Measurements from ENCODE around the gene STX4.
A peak's percentile ranks its signal among the peaks of the same experiment; 100 is the strongest.
"Not testable (repeated sequence)": the region's sequence is repeated elsewhere in the genome, so short reads cannot be mapped to it uniquely, and the experiment has no call there.

The STX4 gene

DNA sequence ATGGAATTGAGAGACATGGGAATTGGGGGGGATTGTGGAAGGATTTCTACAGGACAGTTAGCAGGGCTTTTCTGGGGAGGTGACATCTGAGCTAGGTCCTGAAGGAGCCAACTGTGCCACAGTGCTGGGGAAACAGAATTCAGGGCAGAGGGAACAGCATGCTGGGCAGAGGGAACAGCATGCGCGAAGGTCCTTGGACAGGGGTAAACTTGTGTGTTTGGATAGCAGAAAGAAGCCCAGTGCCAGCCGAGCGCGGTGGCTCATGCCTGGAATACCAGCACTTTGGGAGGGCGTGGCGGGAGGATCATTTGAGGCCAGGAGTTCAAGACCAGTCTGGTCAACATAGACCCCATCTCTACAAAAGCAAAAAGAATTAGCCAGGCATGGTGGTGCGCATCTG, 26.8 kb upstream of the STX4 start:
- no peak for DNase-seq (ENCODE audit: low read depth, low spot score)
- Histone ChIP-seq H3K9me3 (ENCODE audit: insufficient read depth, low read length) (no peaks in the 10 kb centered on the region), H3K36me3 (ENCODE audit: insufficient read depth, insufficient read length, low read length) (no peaks in the 10 kb centered on the region), H3K4me1 (ENCODE audit: insufficient read depth, insufficient read length) (peaks cover 26% of the 10 kb centered on the region), H3K4me3 (ENCODE audit: insufficient read length, low read depth) (no peak overlapping the region), H3K27me3 (ENCODE audit: insufficient read depth, insufficient read length) (peaks cover 8% of the 10 kb centered on the region), H3K9ac (ENCODE audit: insufficient read length, low read depth) (no peak overlapping the region)
- TF ChIP-seq SUZ12 (IDR thresholded peaks at IDR 0.05; ENCODE audit: extremely low read depth, insufficient read depth, insufficient read length): no peak
- no peak for TF ChIP-seq ZNF274 (IDR thresholded peaks at IDR 0.05; ENCODE audit: low read depth, low read length)
- TF ChIP-seq YY1 (IDR thresholded peaks at IDR 0.05; ENCODE audit: insufficient read depth, insufficient read length): no peak

DNA sequence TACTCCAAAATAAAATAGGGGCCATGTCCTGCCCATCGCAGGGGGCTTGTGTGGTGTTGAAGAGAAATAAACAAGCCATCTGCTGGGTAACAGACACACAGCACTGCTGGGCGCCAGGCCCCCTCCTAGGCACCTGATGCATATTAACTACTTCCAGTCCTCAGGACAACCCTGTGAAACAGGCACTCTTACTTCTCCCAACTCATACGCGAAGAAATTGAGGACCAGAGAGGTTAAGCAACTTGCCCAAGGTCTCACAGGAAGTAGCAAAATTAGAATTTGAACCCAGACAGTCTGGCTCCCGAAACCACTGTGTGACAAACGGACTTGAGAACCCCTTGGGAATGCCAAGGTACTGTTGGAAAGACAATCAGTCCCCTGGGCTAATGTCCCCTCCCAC, 25.7 kb upstream of the STX4 start:
- peak overlapping the region; percentile 46 for H3K9ac ChIP-seq (ENCODE audit: insufficient read length, low read depth)
- peaks cover 24% of the 10 kb centered on the region for H3K4me1 ChIP-seq (ENCODE audit: insufficient read depth, insufficient read length)
- TF ChIP-seq YY1 (IDR thresholded peaks at IDR 0.05; ENCODE audit: insufficient read depth, insufficient read length) (no peak), ZNF274 (IDR thresholded peaks at IDR 0.05; ENCODE audit: low read depth, low read length) (no peak), SUZ12 (IDR thresholded peaks at IDR 0.05; ENCODE audit: extremely low read depth, insufficient read depth, insufficient read length) (no peak)
- H3K27me3 ChIP-seq (ENCODE audit: insufficient read depth, insufficient read length): peaks cover 18% of the 10 kb centered on the region
- DNase-seq (ENCODE audit: low read depth, low spot score): no peak
- no peaks in the 10 kb centered on the region for H3K9me3 ChIP-seq (ENCODE audit: insufficient read depth, low read length)
- no peak overlapping the region for H3K4me3 ChIP-seq (ENCODE audit: insufficient read length, low read depth)
- H3K36me3 ChIP-seq (ENCODE audit: insufficient read depth, insufficient read length, low read length): no peaks in the 10 kb centered on the region

DNA sequence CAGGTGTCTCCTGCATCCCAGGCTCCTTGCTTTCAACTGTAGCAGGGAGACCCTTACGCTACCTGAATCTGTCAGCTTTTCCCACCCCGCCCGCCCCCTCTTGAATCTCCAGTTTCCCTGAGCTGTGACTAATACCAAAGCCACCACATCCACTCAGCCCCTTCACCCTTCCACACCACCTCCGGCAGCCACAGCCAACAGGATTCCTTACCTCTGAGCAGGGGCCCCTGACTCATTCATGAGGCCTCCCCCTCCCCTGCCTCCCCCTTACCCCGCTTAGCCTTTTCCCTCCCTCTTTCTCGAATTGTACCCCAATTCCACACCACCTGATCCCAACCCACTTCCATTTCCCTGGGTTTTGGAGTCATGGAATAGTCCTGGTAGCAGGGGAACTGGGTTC, 25.2 kb upstream of the STX4 start:
- H3K9me3 ChIP-seq (ENCODE audit: insufficient read depth, low read length): no peaks in the 10 kb centered on the region
- H3K9ac ChIP-seq (ENCODE audit: insufficient read length, low read depth): no peak overlapping the region
- H3K36me3 ChIP-seq (ENCODE audit: insufficient read depth, insufficient read length, low read length): no peaks in the 10 kb centered on the region
- TF ChIP-seq YY1 (IDR thresholded peaks at IDR 0.05; ENCODE audit: insufficient read depth, insufficient read length) (no peak), SUZ12 (IDR thresholded peaks at IDR 0.05; ENCODE audit: extremely low read depth, insufficient read depth, insufficient read length) (no peak), ZNF274 (IDR thresholded peaks at IDR 0.05; ENCODE audit: low read depth, low read length) (no peak)
- DNase-seq (ENCODE audit: low read depth, low spot score): no peak
- H3K4me1 ChIP-seq (ENCODE audit: insufficient read depth, insufficient read length): peaks cover 20% of the 10 kb centered on the region
- H3K27me3 ChIP-seq (ENCODE audit: insufficient read depth, insufficient read length): peaks cover 18% of the 10 kb centered on the region
- no peak overlapping the region for H3K4me3 ChIP-seq (ENCODE audit: insufficient read length, low read depth)

DNA sequence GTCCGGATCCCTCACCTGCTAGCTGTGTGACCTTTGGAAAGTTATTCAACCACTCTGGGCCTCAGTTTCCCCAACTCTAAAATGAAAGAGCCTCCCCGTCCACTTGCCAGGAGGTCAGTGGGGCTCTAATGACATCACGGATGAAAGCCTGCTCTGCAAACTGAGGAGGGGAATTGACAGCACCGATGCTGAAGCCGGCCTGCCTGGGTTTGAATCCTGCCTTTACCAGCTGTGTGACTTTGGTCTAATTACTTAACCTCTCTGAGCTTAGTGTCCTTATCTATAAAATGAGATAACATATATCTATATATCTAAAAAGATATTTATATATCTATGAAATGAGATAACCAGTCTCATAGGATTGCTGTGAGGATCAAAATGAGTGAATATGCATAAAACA, 24.8 kb upstream of the STX4 start:
- peaks cover 20% of the 10 kb centered on the region for H3K27me3 ChIP-seq (ENCODE audit: insufficient read depth, insufficient read length)
- no peak overlapping the region for H3K9ac ChIP-seq (ENCODE audit: insufficient read length, low read depth)
- H3K36me3 ChIP-seq (ENCODE audit: insufficient read depth, insufficient read length, low read length): no peaks in the 10 kb centered on the region
- TF ChIP-seq YY1 (IDR thresholded peaks at IDR 0.05; ENCODE audit: insufficient read depth, insufficient read length): no peak
- no peak for TF ChIP-seq ZNF274 (IDR thresholded peaks at IDR 0.05; ENCODE audit: low read depth, low read length)
- TF ChIP-seq SUZ12 (IDR thresholded peaks at IDR 0.05; ENCODE audit: extremely low read depth, insufficient read depth, insufficient read length): no peak
- peaks cover 17% of the 10 kb centered on the region for H3K4me1 ChIP-seq (ENCODE audit: insufficient read depth, insufficient read length)
- no peaks in the 10 kb centered on the region for H3K9me3 ChIP-seq (ENCODE audit: insufficient read depth, low read length)
- no peak for DNase-seq (ENCODE audit: low read depth, low spot score)
- no peak overlapping the region for H3K4me3 ChIP-seq (ENCODE audit: insufficient read length, low read depth)

DNA sequence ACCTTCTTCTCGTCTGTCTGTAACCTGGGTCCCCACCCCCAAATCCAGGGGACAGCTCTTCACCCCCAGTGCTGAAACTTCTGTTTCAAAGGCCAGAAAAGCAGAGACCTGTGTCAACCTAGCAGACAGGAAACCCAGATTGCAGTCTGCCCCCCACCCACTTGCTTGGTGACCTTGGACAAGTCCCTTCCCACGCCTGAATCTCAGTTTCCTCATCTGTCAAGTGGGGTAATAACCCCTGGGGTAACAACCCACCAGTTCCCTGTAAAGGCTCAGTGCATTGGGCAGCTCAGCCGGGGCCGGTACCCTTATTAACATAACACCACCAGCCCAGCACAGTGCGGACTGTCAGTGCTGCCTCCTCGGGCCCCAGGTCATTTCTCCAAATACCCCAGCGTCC, 24.2 kb upstream of the STX4 start:
- TF ChIP-seq ZNF274 (IDR thresholded peaks at IDR 0.05; ENCODE audit: low read depth, low read length): no peak
- no peak for TF ChIP-seq SUZ12 (IDR thresholded peaks at IDR 0.05; ENCODE audit: extremely low read depth, insufficient read depth, insufficient read length)
- TF ChIP-seq YY1 (IDR thresholded peaks at IDR 0.05; ENCODE audit: insufficient read depth, insufficient read length): no peak
- peaks cover 22% of the 10 kb centered on the region for H3K27me3 ChIP-seq (ENCODE audit: insufficient read depth, insufficient read length)
- no peaks in the 10 kb centered on the region for H3K36me3 ChIP-seq (ENCODE audit: insufficient read depth, insufficient read length, low read length)
- H3K9me3 ChIP-seq (ENCODE audit: insufficient read depth, low read length): no peaks in the 10 kb centered on the region
- DNase-seq (ENCODE audit: low read depth, low spot score): no peak
- H3K4me3 ChIP-seq (ENCODE audit: insufficient read length, low read depth): no peak overlapping the region
- H3K4me1 ChIP-seq (ENCODE audit: insufficient read depth, insufficient read length): peaks cover 17% of the 10 kb centered on the region
- peak overlapping the region; percentile 74 for H3K9ac ChIP-seq (ENCODE audit: insufficient read length, low read depth)

DNA sequence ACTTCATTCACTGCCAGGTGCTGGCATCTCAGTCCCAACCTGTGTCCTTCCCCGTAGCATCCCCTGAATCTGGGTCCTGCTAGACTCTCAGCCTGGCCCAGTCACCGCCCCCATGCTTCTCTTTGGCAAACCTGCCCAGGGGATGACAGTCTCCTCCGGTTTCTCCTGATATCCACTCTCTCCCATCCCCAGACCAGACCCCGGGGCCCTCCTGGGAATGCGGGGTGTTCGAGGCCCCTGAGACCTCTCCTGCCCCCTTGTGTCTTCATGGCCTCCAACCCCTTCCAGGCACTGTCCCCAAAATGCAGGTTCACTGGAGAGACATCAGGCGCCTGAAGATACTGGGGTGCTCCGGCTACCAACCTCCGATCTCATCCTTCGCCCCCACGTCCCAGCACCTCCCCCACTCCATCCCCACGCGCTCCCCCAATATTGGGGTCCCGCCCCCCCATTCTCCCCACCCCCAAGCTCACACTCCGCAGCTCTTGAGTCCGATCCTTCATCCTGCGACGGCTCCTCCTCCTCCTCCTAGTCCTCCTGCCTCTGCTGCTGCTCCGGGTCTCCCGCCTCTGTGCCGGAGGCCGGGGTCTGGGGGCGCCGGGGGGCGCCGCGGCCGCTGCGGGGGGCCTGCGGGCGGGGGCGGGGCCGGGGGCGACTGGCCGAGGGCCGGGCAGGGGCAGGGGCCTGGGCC, 23.3 kb upstream of the STX4 start:
- Histone ChIP-seq H3K36me3 (ENCODE audit: insufficient read depth, insufficient read length, low read length) (no peaks in the 10 kb centered on the region), H3K27me3 (ENCODE audit: insufficient read depth, insufficient read length) (peaks cover 22% of the 10 kb centered on the region), H3K9ac (ENCODE audit: insufficient read length, low read depth) (peak overlapping the region; percentile 74), H3K4me1 (ENCODE audit: insufficient read depth, insufficient read length) (peaks cover 17% of the 10 kb centered on the region), H3K9me3 (ENCODE audit: insufficient read depth, low read length) (no peaks in the 10 kb centered on the region), H3K4me3 (ENCODE audit: insufficient read length, low read depth) (peak overlapping the region; percentile 38)
- no peak for DNase-seq (ENCODE audit: low read depth, low spot score)
- TF ChIP-seq YY1 (IDR thresholded peaks at IDR 0.05; ENCODE audit: insufficient read depth, insufficient read length) (no peak), SUZ12 (IDR thresholded peaks at IDR 0.05; ENCODE audit: extremely low read depth, insufficient read depth, insufficient read length) (no peak), ZNF274 (IDR thresholded peaks at IDR 0.05; ENCODE audit: low read depth, low read length) (no peak)

DNA sequence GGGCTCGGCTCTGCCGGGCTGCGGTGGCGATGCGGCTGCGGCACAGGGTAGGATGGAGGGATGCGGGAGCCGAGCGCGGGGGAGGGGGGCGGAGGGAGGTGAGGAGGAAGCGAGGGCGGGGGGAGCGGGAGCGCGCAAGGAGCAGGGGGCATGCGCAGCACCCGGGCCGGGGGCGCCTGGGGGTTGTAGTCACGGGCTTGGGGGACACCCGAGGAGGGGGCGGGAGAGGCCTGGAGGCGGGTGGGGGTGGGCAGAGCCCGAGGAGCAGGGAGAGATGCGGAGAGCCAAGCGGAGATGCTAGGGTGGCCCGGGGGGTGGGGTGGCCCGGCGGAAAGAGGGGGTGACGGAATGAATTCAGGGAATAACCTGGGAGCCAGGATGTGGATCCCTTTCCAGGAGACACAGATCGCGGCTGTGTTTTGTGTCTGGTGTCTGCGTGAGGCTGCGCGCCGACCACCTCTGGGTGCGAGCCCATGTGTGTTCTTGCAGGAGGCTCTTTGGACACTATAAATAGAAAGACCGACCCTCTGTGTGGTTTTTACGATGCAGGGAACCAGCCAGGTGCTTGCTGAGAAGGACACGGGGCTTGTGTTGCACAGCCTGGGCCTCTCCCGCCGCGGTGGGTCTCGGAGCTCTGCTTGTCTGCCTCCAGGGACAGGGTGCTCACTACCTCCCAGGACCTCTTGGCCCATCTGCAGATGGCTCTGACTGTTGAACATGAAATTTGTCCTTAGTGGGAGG, 22.6 kb upstream of the STX4 start, which contains the start of gene STX1B:
TSS of gene STX1B (minus strand) at position 54 of the 741 bp plus-strand sequence. CDS start 242 bp downstream, outside the sequence.
- H3K27me3 ChIP-seq (ENCODE audit: insufficient read depth, insufficient read length): peaks cover 22% of the 10 kb centered on the region
- no peaks in the 10 kb centered on the region for H3K36me3 ChIP-seq (ENCODE audit: insufficient read depth, insufficient read length, low read length)
- H3K9ac ChIP-seq (ENCODE audit: insufficient read length, low read depth): peak within 1 kb of the TSS; percentile 79
- H3K4me1 ChIP-seq (ENCODE audit: insufficient read depth, insufficient read length): peaks cover 17% of the 10 kb centered on the region
- peak within 1 kb of the TSS; percentile 38 for H3K4me3 ChIP-seq (ENCODE audit: insufficient read length, low read depth)
- no peak for DNase-seq (ENCODE audit: low read depth, low spot score)
- no peaks in the 10 kb centered on the region for H3K9me3 ChIP-seq (ENCODE audit: insufficient read depth, low read length)
- TF ChIP-seq YY1 (IDR thresholded peaks at IDR 0.05; ENCODE audit: insufficient read depth, insufficient read length): no peak
- no peak for TF ChIP-seq ZNF274 (IDR thresholded peaks at IDR 0.05; ENCODE audit: low read depth, low read length)
- no peak for TF ChIP-seq SUZ12 (IDR thresholded peaks at IDR 0.05; ENCODE audit: extremely low read depth, insufficient read depth, insufficient read length)

DNA sequence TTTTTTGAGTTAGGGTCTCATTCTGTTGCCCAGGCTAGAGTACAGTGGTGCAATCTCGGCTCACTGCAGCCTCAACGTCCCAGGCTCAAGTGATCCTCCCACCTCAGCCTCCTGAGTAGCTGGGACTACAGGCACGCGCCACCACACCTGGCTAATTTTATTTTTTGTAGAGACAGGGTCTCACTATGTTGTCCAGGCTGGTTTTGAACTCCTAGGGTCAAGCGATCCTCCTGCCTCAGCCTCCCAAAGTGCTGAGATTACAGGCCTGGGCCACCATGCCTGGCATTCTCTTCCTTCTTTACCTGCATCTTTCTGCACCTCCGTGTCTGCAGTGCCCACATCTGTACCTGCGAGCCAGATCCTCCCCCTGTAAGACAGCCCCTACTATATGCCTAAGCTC, 21.5 kb upstream of the STX4 start:
- not testable (repeated sequence) for H3K9me3 ChIP-seq (ENCODE audit: insufficient read depth, low read length); H3K9ac ChIP-seq (ENCODE audit: insufficient read length, low read depth); H3K4me3 ChIP-seq (ENCODE audit: insufficient read length, low read depth); DNase-seq (ENCODE audit: low read depth, low spot score); H3K36me3 ChIP-seq (ENCODE audit: insufficient read depth, insufficient read length, low read length)
- Histone ChIP-seq H3K27me3 (ENCODE audit: insufficient read depth, insufficient read length) (peaks cover 22% of the 10 kb centered on the region), H3K4me1 (ENCODE audit: insufficient read depth, insufficient read length) (peaks cover 17% of the 10 kb centered on the region)

DNA sequence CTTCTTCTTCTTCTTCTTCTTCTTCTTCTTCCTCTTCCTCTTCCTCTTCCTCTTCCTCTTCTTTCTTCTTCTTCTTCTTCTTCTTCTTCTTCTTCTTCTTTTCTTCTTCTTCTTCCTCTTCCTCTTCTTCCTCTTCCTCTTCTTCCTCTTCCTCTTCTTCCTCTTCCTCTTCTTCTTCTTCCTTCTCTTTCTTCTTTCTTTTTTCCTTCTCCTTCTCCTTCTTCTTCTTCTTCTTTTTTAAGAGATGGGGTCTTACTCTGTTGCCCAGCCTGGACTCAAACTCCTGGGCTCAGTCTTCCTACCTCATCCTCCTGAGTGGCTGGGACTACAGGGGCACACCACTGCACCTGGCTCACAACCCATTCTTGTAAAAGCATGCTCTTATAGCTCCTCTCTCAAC, 20.1 kb upstream of the STX4 start:
- H3K9me3 ChIP-seq (ENCODE audit: insufficient read depth, low read length); H3K9ac ChIP-seq (ENCODE audit: insufficient read length, low read depth); H3K4me3 ChIP-seq (ENCODE audit: insufficient read length, low read depth); H3K4me1 ChIP-seq (ENCODE audit: insufficient read depth, insufficient read length); DNase-seq (ENCODE audit: low read depth, low spot score); H3K36me3 ChIP-seq (ENCODE audit: insufficient read depth, insufficient read length, low read length): not testable (repeated sequence)
- H3K27me3 ChIP-seq (ENCODE audit: insufficient read depth, insufficient read length): peaks cover 22% of the 10 kb centered on the region

Data from NT2/D1 (cell line).